K562 (cell line): ENCODE measurements around the gene UROD. TPM values are rescaled to one million over a fixed set of nuclear protein-coding genes. Genes with fewer than 3 reads are reported as not detected.

Source experiments
- ESRRA ChIP-seq: fragments of 450-650 bp; IDR thresholded peaks from 2 replicates; pipeline ENCODE4 v1.6.1; 2014; ENCODE audit warnings: low read depth, mild to moderate bottlenecking, moderate library complexity, borderline replicate concordance
- MED1 ChIP-seq: sonication (generic); formaldehyde crosslinking; IDR thresholded peaks from 2 replicates; pipeline ENCODE4 v1.8.1; 2023; ENCODE audit warnings: missing genetic modification reagents, borderline replicate concordance
- PKNOX1 ChIP-seq: fragments of 450-650 bp; IDR thresholded peaks from 2 replicates; pipeline ENCODE4 v1.6.1; 2016
- PML ChIP-seq: IDR thresholded peaks from 2 replicates; pipeline ENCODE4 v1.6.1; 2012; ENCODE audit warnings: low read length, inconsistent platforms
- ZFP30 ChIP-seq: fragments of 250-450 bp; sonication (Bioruptor Pico); IDR thresholded peaks from 2 replicates; pipeline ENCODE4 v1.8.0; 2022; ENCODE audit warnings: moderate library complexity, mild to moderate bottlenecking, inconsistent platforms, borderline replicate concordance
- ZNF197 ChIP-seq: fragments of 200-800 bp; sonication (Bioruptor generic); IDR thresholded peaks from 2 replicates; pipeline ENCODE4 v1.6.1; 2016; ENCODE audit warnings: low read depth, missing genetic modification characterization, missing compliant biosample characterization
- ZNF354B ChIP-seq: fragments of 250-450 bp; sonication (Bioruptor Pico); IDR thresholded peaks from 2 replicates; pipeline ENCODE4 v1.4.0; 2020
- ZNF384 ChIP-seq: IDR thresholded peaks from 2 replicates; pipeline ENCODE4 v1.6.1; 2012; ENCODE audit warnings: low read depth, low read length, improper control_type of control experiment
- ZNF780A ChIP-seq: fragments of 250-450 bp; sonication (Bioruptor Pico); IDR thresholded peaks from 2 replicates; pipeline ENCODE4 v1.5.0; 2021; ENCODE audit warnings: mild to moderate bottlenecking
- polyA plus RNA-seq, 8 experiments: library from polyadenylated mRNA; depleted of rRNA in 4 of 8; stranded (reverse) in 5 of 8; unstranded in 3 of 8; fragments of >200 nt; fragmentation: Nextera tagmentation in 2 of 8; fragmentation: Illumina TruSeq in 1 of 8; extraction: Ambion mirVana in 2 of 8; extraction: Trizol in 1 of 8; gene quantifications; 2 replicates each; pipeline versions ENCODE4 v1.2.1 to v1.2.3, GENCODE V29; 2011 to 2014; ENCODE audit warnings: inconsistent platforms in 1 of 8, missing spikeins in 1 of 8
- total RNA-seq, 7 experiments: library from RNA; depleted of rRNA in 6 of 7; stranded (reverse); fragments of >200 nt in 6 of 7; fragmentation: Illumina TruSeq in 2 of 7; extraction: Trizol in 2 of 7; gene quantifications; 2 replicates each; pipeline versions ENCODE4 v1.2.1 to v1.2.3, GENCODE V29; 2011 to 2021; ENCODE audit warnings: low replicate concordance in 1 of 7
- TF ChIP-seq, protein P1 (sequence below), 2 experiments: fragments of 450-650 bp in 1 of 2; sonication (generic) in 1 of 2; formaldehyde crosslinking in 1 of 2; IDR thresholded peaks; 2 replicates each; pipeline versions ENCODE4 v1.7.1 to v1.9.0; 2016 to 2022; ENCODE audit warnings: inconsistent platforms in 1 of 2, mild to moderate bottlenecking in 1 of 2, missing genetic modification reagents in 1 of 2
- TF ChIP-seq, protein P2 (sequence below): fragments of 450-650 bp; IDR thresholded peaks from 2 replicates; pipeline ENCODE4 v1.7.0; 2016; ENCODE audit warnings: borderline replicate concordance
- TF ChIP-seq, protein P3 (sequence below): sonication (generic); formaldehyde crosslinking; IDR thresholded peaks from 2 replicates; pipeline ENCODE4 v1.8.0; 2022; ENCODE audit warnings: missing genetic modification reagents, mild to moderate bottlenecking, borderline replicate concordance

Gene UROD
- total and polyA plus RNA-seq, 9 of the 15 experiments (the other 6 are each of a cell fraction or from before 2014, with no cell fraction given) = 533 to 2,933 (median 1,100) TPM

- TF ChIP-seq, protein P1, sequence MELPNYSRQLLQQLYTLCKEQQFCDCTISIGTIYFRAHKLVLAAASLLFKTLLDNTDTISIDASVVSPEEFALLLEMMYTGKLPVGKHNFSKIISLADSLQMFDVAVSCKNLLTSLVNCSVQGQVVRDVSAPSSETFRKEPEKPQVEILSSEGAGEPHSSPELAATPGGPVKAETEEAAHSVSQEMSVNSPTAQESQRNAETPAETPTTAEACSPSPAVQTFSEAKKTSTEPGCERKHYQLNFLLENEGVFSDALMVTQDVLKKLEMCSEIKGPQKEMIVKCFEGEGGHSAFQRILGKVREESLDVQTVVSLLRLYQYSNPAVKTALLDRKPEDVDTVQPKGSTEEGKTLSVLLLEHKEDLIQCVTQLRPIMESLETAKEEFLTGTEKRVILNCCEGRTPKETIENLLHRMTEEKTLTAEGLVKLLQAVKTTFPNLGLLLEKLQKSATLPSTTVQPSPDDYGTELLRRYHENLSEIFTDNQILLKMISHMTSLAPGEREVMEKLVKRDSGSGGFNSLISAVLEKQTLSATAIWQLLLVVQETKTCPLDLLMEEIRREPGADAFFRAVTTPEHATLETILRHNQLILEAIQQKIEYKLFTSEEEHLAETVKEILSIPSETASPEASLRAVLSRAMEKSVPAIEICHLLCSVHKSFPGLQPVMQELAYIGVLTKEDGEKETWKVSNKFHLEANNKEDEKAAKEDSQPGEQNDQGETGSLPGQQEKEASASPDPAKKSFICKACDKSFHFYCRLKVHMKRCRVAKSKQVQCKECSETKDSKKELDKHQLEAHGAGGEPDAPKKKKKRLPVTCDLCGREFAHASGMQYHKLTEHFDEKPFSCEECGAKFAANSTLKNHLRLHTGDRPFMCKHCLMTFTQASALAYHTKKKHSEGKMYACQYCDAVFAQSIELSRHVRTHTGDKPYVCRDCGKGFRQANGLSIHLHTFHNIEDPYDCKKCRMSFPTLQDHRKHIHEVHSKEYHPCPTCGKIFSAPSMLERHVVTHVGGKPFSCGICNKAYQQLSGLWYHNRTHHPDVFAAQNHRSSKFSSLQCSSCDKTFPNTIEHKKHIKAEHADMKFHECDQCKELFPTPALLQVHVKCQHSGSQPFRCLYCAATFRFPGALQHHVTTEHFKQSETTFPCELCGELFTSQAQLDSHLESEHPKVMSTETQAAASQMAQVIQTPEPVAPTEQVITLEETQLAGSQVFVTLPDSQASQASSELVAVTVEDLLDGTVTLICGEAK (IDR thresholded peaks at IDR 0.05) = peak; percentile 48; the same call in 1 of the 2 replicates
- TF ChIP-seq, protein P1 (CRISPR knock-in tag; IDR thresholded peaks at IDR 0.05) = no peak
- TF ChIP-seq PML (no peak; the same call in 1 of the 2 replicates), PKNOX1 (peak; percentile 39; the same call in 1 of the 2 replicates), ESRRA (no peak), ZNF384 (0 out of 2 replicates have a peak, but pooled peaks have one; percentile 13), ZFP30 (CRISPR knock-in tag) (no peak), ZNF197 (CRISPR knock-in tag) (0 out of 2 replicates have a peak, but pooled peaks have one; percentile 23), ZNF780A (CRISPR knock-in tag) (no peak), MED1 (no peak), ZNF354B (CRISPR knock-in tag) (no peak)
- TF ChIP-seq, protein P2, sequence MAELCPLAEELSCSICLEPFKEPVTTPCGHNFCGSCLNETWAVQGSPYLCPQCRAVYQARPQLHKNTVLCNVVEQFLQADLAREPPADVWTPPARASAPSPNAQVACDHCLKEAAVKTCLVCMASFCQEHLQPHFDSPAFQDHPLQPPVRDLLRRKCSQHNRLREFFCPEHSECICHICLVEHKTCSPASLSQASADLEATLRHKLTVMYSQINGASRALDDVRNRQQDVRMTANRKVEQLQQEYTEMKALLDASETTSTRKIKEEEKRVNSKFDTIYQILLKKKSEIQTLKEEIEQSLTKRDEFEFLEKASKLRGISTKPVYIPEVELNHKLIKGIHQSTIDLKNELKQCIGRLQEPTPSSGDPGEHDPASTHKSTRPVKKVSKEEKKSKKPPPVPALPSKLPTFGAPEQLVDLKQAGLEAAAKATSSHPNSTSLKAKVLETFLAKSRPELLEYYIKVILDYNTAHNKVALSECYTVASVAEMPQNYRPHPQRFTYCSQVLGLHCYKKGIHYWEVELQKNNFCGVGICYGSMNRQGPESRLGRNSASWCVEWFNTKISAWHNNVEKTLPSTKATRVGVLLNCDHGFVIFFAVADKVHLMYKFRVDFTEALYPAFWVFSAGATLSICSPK = peak; percentile 88; the same call in 1 of the 2 replicates
- TF ChIP-seq, protein P3, sequence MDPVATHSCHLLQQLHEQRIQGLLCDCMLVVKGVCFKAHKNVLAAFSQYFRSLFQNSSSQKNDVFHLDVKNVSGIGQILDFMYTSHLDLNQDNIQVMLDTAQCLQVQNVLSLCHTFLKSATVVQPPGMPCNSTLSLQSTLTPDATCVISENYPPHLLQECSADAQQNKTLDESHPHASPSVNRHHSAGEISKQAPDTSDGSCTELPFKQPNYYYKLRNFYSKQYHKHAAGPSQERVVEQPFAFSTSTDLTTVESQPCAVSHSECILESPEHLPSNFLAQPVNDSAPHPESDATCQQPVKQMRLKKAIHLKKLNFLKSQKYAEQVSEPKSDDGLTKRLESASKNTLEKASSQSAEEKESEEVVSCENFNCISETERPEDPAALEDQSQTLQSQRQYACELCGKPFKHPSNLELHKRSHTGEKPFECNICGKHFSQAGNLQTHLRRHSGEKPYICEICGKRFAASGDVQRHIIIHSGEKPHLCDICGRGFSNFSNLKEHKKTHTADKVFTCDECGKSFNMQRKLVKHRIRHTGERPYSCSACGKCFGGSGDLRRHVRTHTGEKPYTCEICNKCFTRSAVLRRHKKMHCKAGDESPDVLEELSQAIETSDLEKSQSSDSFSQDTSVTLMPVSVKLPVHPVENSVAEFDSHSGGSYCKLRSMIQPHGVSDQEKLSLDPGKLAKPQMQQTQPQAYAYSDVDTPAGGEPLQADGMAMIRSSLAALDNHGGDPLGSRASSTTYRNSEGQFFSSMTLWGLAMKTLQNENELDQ (CRISPR knock-in tag) = 0 out of 2 replicates have a peak, but pooled peaks have one; percentile 25
These were observed 26.2 kb upstream of the UROD start (continued) for GRCh38 chr1:44985747-44986359.
